ENCODE data around the gene RGL2.
"Not testable (repeated sequence)": the region's sequence is repeated elsewhere in the genome, so short reads cannot be mapped to it uniquely, and the experiment has no call there.

The RGL2 gene

GRCh38 chr6:33298773-33299236 lies at the start of gene RGL2:
TSS of gene RGL2 (minus strand) at chr6:33298942. CDS start at chr6:33298610, 332 bp downstream.
- no peak for DNase-seq

DNA sequence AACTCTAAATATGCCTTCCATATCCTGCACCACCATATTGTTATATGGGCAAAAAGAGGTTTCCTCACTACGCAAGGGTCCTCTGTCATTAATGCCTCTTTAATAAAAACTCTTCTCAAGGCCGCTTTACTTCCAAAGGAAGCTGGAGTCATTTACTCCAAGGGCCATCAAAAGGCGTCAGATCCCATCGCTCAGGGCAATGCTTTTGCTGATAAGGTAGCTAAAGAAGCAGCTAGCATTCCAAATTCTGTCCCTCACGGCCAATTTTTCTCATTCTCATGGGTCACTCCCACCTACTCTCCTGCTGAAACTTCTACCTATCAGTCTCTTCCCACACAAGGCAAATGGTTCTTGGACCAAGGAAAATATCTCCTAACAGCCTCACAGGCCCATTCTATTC lies 49.1 kb upstream of the RGL2 start:
- DNase-seq: no peak

DNA sequence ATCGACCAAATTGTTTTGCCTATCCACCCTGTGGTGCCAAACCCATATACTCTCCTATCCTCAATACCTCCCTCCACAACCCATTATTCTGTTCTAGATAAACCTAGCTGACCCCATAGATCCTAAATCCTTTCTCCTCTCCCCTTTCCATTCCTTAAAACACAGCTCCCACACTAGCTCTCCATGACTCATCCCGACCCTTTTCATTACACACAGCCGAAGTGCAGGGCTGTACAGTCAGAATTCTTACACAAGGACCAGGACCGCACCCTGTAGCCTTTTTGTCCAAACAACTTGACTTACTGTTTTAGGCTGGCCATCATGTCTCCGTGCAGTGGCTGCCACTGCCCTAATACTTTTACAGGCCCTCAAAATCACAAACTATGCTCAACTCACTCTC lies 48.2 kb upstream of the RGL2 start:
- DNase-seq: not testable (repeated sequence)

DNA sequence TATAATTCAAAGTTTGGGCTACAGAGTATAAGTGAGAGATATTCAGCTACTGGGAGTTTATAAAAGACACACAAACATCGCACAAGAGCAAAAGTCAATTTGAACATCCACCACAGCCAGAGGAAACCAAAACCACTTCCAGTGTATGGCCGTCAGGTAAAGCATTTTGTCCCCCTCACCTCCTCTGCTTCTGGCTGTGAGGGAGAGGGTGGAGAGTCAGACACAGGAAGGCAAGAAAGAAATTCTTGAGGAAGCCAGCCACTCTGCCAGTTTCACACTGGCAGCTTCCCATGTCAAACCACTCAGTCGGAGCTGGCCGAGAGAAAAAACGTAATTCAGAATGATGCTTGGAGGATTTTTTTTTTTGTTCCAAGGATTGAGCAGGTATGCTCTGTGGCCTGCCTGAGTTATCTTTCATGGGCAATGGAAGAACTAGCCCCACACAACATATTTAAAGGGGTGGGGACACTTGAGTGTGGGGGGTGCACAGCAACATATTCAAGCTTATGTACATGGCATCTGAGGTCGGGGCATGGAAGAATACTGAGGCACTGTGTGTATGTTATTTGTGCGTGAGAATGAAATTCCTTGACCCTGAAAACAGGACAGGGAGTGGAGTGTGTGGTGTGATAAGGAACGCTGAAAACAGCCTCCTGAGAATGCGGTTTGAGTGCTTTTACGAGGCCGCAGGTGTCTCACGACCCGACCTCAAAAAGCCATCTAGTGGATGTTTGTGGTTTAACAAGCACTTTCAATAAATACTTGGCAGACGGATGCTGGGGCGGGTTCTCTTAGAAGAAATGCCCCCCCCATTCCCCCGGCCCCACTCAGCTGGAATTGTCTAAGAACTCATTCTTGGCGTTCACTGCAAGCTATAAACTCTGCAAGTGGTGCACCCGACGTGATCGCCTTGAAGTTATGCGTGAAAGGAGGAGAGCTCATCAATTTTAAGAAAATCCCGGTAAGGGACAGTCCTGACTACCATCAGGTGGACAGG lies 46.3 kb upstream of the RGL2 start:
- peak; percentile 34 for DNase-seq

GRCh38 chr6:33343953-33344611 lies 45.3 kb upstream of the RGL2 start:
- no peak for DNase-seq

GRCh38 chr6:33343606-33343952 lies 44.8 kb upstream of the RGL2 start:
- DNase-seq: not testable (repeated sequence)

DNA sequence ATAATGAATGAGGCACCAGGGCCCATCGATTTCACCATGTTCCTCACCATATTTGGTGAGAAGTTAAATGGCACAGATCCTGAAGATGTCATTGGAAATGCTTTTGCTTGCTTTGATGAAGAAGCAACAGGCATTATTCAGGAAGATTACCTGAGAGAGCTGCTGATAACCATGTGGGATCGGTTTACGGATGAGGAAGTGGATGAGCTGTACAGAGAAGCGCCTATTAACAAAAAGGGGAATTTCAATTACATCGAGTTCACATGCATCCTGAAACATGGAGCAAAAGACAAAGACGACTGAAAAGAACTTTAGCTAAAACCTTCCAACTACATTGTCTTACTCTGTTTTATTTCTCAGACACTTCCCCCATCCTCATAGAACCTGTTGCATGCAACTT lies 40.5 kb upstream of the RGL2 start:
- DNase-seq: no peak

DNA sequence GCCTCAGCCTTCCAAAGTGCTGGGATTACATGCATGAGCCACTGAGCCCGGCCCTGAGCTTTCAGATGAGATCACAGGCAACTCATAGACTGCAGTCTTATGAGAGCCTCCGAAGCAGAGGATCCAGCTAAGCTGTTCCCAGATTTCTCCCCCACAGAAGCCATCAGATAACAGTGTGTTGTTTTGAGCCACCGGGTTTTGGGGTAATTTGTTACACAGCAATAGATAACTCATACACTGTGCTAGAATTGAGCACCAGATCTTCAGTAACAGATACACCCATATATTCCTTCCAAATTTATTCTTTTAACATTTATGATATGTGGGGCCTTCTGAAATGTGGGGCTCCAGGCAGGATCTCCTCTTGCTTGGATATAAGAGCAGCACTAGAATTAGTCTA lies 37.8 kb upstream of the RGL2 start:
- no peak for DNase-seq

DNA sequence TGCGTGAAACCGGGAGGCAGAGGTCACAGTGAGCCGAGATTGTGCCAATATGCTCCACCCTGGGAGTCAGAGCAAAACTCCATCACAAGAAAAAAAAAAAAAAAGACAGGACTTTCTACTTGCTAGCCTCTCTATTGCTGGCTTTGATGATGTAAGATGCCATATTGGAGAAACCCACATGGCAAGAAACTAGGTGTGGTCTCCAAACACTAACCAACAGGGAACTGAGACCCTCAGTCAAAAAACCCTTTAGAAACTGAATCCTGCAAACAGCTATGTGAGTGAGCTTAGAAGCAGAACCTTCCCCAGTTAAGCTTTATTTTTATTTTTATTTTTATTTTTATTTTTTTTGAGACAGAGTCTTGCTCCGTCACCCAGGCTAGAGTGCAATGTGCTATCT lies 37.2 kb upstream of the RGL2 start:
- DNase-seq: no peak

DNA sequence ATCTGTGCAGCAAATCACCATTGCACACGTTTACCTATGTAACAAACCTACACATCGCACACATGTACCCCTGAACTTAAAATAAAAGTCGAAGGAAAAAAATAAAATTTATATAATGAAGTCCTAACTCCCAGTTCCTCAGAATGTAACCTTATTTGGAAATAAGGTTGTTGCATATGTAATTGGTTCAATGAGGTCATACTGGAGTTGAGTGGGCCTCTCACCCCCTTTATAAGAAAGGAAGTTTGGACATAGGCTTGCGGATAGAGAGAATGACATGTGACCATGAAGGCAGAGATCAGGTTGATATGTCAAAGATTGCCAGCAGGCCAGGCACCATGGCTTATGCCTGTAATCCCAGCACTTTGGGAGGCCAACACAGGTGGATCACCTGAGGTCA lies 34.9 kb upstream of the RGL2 start:
- DNase-seq: no peak

DNA sequence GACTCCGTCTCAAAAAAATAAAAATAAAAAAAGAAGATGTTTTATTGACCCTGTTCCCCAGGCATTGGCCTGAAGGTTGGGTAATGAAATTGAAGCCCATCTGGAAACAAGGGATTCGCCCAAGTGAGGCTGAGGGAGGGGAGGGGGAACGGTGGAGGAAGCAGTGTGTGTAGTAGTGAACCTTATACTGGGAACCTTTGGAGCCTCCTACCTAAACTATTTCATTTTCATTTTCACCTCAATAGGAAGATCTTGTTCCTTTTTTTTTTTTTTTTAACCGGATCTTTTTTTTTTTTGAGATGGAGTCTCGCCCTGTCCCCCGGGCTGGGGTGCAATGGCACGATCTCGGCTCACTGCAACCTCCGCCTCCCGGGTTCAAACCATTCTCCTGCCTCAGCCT lies 32.0 kb upstream of the RGL2 start:
- DNase-seq: no peak

GRCh38 chr6:33329058-33329457 lies 30.3 kb upstream of the RGL2 start:
- no peak for DNase-seq

- DNase-seq: no peak
Measured at GRCh38 chr6:33324125-33324524, 25.4 kb upstream of the RGL2 start.

- DNase-seq: no peak
Measured at GRCh38 chr6:33323623-33323948, 24.8 kb upstream of the RGL2 start.

GRCh38 chr6:33321227-33321626 lies 22.5 kb upstream of the RGL2 start:
- DNase-seq: no peak

DNA sequence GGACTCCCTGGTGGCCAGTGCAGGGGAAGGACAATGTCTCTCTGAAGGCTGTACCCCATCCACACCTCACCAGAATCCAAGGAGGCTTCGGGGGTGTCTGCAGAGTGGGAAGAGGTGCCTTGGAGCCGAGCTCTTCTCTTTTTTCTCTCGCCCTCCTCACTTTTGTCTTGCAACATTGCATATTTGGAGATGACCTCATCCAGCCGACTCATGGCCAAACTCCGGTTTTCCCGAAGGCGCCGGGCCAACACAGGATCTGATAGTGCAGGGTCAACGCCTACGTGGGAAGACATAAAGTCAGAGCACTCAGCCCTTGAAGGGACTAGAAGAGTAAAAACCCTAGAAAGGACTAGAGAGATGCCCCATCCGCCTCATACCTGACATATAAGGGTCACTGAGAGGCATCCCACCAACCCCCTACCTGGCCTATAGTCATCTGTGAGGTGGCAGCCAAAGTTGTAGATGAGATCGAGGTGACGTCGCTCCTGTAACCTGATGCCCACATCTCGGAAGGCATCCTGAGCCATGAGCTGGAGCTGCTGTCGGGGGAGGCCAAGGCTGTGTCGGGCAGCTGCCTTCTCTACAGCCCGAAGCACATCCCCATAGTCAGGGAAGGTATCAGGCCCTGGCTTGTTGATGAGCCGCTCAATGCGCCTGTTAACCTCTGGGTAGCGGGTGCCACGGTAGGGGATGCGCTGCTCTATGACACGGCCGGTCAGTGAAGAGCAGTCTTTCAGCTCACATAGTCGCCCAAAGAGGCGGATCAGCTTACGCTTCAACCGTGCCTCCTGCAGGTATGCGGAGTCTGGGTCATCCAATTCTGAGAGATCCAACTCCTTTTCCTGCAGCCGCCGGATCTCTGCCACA lies 21.8 kb upstream of the RGL2 start:
- no peak for DNase-seq

- DNase-seq: no peak
Measured at GRCh38 chr6:33319939-33320314, 21.2 kb upstream of the RGL2 start.

DNA sequence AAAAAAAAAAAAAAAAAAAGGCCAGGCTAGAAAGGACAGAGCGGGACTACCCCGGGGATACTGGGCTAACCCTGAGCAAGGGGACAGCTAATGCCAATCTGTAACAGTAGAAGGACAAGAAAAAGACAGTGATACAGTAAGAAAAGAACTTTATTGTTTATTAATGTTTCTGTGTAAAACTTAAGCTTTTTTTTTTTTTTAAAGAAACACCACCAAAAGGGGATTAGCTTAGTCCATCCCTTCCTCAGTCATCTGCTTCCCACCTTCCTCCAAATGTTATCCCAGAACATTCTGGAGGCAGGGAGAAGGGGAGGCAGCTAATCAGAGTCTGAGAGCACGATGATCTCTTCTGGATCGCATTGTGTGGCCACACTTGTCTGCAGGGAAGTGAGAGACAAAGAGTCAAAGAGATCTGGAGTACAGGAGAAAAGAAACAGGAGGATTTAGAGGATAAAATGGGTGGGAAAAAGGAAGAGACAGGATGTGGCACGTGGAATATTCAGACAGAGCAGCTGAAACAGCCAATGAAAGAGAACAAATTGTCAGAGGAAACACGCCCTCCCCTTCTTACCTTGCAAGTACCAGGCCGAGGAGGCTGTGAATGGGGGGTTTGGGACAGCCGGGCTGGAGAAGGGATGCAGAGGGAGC lies 19.8 kb upstream of the RGL2 start:
- DNase-seq: no peak

DNA sequence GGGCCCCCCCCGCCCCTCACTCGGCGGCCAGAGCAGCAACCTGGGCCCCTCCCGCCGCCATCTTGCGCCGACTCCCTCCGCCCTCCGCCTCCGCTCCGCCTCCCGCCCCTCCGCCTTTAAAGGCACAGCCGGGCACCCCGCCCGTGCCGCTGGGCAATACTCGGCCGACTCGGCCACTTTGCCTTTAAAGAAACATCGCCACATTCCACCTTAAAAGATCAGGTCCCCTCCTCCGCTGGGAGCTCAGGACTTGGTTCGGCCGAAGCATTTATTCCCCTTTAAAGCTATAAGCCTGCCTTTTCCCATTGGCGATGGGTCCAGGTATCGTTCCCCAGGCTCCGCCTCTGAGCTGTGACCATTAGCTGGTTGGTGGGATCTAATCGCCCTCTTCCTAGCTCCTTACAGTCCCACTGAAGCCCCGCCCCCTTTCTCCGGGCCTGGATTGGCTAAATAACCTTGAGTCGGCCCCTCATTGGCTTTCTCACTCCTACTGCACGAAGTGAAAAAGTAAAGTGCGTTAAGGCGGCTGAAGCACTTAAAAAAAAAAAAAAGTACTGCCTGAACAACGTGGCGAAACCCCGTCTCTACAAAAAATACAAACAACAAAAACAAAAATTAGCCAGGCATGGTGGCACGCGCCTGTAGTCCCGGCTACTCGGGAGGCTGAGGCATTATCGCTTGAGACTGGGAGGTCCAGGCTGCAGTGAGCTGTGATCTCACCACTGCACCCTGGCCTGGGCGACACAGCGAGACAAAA lies 19.1 kb upstream of the RGL2 start, which contains the start of gene ZBTB22:
Gene ZBTB22, minus strand, starts transcription at position 76 of the 757 bp plus-strand sequence. CDS start 828 bp downstream, outside the sequence.
- DNase-seq: peak; percentile 99

- no peak for DNase-seq
Measured at GRCh38 chr6:33317419-33317668, 18.6 kb upstream of the RGL2 start.

GRCh38 chr6:33316603-33317418 lies 18.1 kb upstream of the RGL2 start:
- DNase-seq: no peak

Data from NCI-H1048 (cell line).